GM23338 (cell line): ENCODE measurements around the gene STX1A. TPM values are rescaled to one million over a fixed set of nuclear protein-coding genes. Genes with fewer than 3 reads are reported as not detected.
A peak's percentile ranks its signal among the peaks of the same experiment; 100 is the strongest.

Experiments
- ATAC-seq: fragments of 200-7000 bp; cut with Tn5 transposase; 3 replicates; pipeline ENCODE4 v1.9.1; 2020
- DNase-seq: peaks from one replicate; pipeline ENCODE4 v3.0.0-alpha.2; 2015; ENCODE audit warnings: low spot score
- H2AFZ ChIP-seq: fragments of 200-600 bp; sonication (generic); 2 replicates; pipeline ENCODE4 v1.8.0; 2016; ENCODE audit warnings: antibody characterized with exemption, mild to moderate bottlenecking, moderate library complexity
- H3F3A ChIP-seq: fragments of 200-600 bp; sonication (generic); replicated peaks from 2 replicates; pipeline ENCODE4 v1.8.0; 2017; ENCODE audit warnings: antibody characterized with exemption, mixed run types, low read depth
- H3K27ac ChIP-seq: fragments of 200-600 bp; sonication (generic); 2 replicates; pipeline ENCODE4 v1.6.1; 2016; ENCODE audit warnings: low read depth
- H3K27me3 ChIP-seq: fragments of 200-600 bp; sonication (generic); 2 replicates; pipeline ENCODE4 v1.8.0; 2016; ENCODE audit warnings: mild to moderate bottlenecking, mixed run types, moderate library complexity; ENCODE audit not compliant: insufficient read depth
- H3K36me3 ChIP-seq: fragments of 200-600 bp; sonication (generic); 2 replicates; pipeline ENCODE4 v1.8.0; 2016; ENCODE audit warnings: mild to moderate bottlenecking; ENCODE audit not compliant: insufficient read depth
- H3K4me1 ChIP-seq: fragments of 200-600 bp; sonication (generic); 2 replicates; pipeline ENCODE4 v1.8.0; 2016; ENCODE audit warnings: mild to moderate bottlenecking, moderate library complexity; ENCODE audit not compliant: insufficient read depth
- H3K4me2 ChIP-seq: fragments of 200-600 bp; sonication (generic); 2 replicates; pipeline ENCODE4 v1.7.1; 2017; ENCODE audit warnings: mixed run types
- H3K4me3 ChIP-seq: fragments of 200-600 bp; sonication (generic); 2 replicates; pipeline ENCODE4 v1.6.1; 2016; ENCODE audit warnings: mixed run types
- H3K79me2 ChIP-seq: fragments of 200-600 bp; sonication (generic); replicated peaks from 2 replicates; pipeline ENCODE4 v1.8.0; 2017; ENCODE audit warnings: mild to moderate bottlenecking; ENCODE audit not compliant: insufficient read depth
- H3K9me2 ChIP-seq: fragments of 200-600 bp; sonication (generic); 2 replicates; pipeline ENCODE4 v1.8.0; 2017; ENCODE audit not compliant: insufficient read depth
- H4K20me1 ChIP-seq: fragments of 200-600 bp; sonication (generic); replicated peaks from 2 replicates; pipeline ENCODE4 v1.8.0; 2017; ENCODE audit warnings: mild to moderate bottlenecking; ENCODE audit not compliant: insufficient read depth
- H3K27ac Mint-ChIP-seq: 2 replicates; pipeline ENCODE4 v1.8.0; 2020; ENCODE audit warnings: inconsistent platforms, mild to moderate bottlenecking, moderate library complexity, mixed read lengths
- H3K27me3 Mint-ChIP-seq: 3 replicates; pipeline ENCODE4 v1.8.0; 2022; ENCODE audit warnings: low read depth, mild to moderate bottlenecking, moderate library complexity, mixed read lengths, inconsistent platforms; ENCODE audit not compliant: insufficient read depth, poor library complexity
- H3K36me3 Mint-ChIP-seq: 3 replicates; pipeline ENCODE4 v1.8.0; 2021; ENCODE audit warnings: low read depth, mild to moderate bottlenecking, inconsistent platforms, moderate library complexity, mixed read lengths
- H3K4me1 Mint-ChIP-seq: 3 replicates; pipeline ENCODE4 v1.8.0; 2020; ENCODE audit warnings: mild to moderate bottlenecking, inconsistent platforms, mixed read lengths
- H3K4me3 Mint-ChIP-seq: 3 replicates; pipeline ENCODE4 v1.8.0; 2021; ENCODE audit warnings: moderate library complexity, mild to moderate bottlenecking, inconsistent platforms, mixed read lengths
- H3K9me3 Mint-ChIP-seq: 3 replicates; pipeline ENCODE4 v1.8.0; 2020; ENCODE audit warnings: moderate library complexity, mild to moderate bottlenecking, inconsistent platforms, mixed read lengths
- CREB1 ChIP-seq: fragments of 250-450 bp; sonication (Bioruptor Pico); IDR thresholded peaks from 2 replicates; pipeline ENCODE4 v1.5.0; 2020; ENCODE audit warnings: low read depth, mild to moderate bottlenecking, moderate library complexity
- EZH2phosphoT487 ChIP-seq: fragments of 200-600 bp; sonication (generic); IDR thresholded peaks from one replicate; pipeline ENCODE4 v1.8.1; 2018; ENCODE audit warnings: antibody characterized with exemption; ENCODE audit not compliant: unreplicated experiment
- JUNB ChIP-seq: IDR thresholded peaks from one replicate; pipeline ENCODE4 v1.6.1; 2016; ENCODE audit warnings: antibody characterized with exemption; ENCODE audit not compliant: unreplicated experiment
- NANOG ChIP-seq: IDR thresholded peaks from 2 replicates; pipeline ENCODE4 v1.6.1; 2016; ENCODE audit warnings: antibody characterized with exemption, borderline replicate concordance
- POLR2AphosphoS5 ChIP-seq: IDR thresholded peaks from 2 replicates; pipeline ENCODE4 v1.6.1; 2016; ENCODE audit warnings: antibody characterized with exemption, low read depth
- polyA plus RNA-seq: library from polyadenylated mRNA; unstranded; fragments of >200 nt; fragmentation: Nextera tagmentation; extraction: Ambion mirVana; gene quantifications from 2 replicates; pipeline ENCODE4 v1.2.1, GENCODE V29; 2016
- total RNA-seq: library from RNA; depleted of rRNA; stranded (reverse); fragments of >200 nt; shearing (Covaris generic); gene quantifications from 2 replicates; pipeline ENCODE4 v1.2.3, GENCODE V29; 2014
- TF ChIP-seq, protein P1 (sequence below): fragments of 250-450 bp; sonication (Bioruptor Pico); IDR thresholded peaks from 2 replicates; pipeline ENCODE4 v1.5.0; 2020; ENCODE audit warnings: mild to moderate bottlenecking, moderate library complexity
- TF ChIP-seq, protein P2 (sequence below), 2 experiments: fragments of 200-600 bp in 1 of 2; sonication (generic) in 1 of 2; conservative IDR thresholded peaks; 2 replicates each; pipeline versions ENCODE4 v1.5.1 to v1.6.1; 2016 to 2017; ENCODE audit warnings: antibody characterized with exemption in 2 of 2, low read depth in 2 of 2, mild to moderate bottlenecking in 2 of 2, moderate library complexity in 1 of 2
- TF ChIP-seq, protein P3 (sequence below): IDR thresholded peaks from 2 replicates; pipeline ENCODE4 v1.6.1; 2016; ENCODE audit warnings: antibody characterized with exemption

STX1A gene
- total and polyA plus RNA-seq, 2 experiments from 2014 or later = 9.1 to 19.8 TPM

DNA sequence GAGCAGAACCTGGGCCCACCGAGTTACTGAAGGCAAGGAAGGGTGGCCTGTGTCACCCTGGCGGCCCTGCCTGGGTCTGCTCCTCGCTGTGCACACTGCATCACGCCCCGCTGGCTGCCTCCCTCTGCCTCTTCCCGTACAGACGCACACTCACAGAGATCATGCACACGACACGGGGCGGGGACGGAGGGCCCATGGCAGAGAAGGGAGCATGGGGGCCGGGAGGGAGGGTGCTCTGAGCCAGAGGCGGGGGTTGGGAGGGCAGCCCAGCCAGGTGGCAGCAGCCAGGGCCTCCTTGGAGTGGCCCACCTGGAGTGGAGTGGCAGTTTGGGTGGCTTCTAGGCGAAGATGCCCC, 19.4 kb downstream of the STX1A start:
- Histone ChIP-seq H3K27ac (no peak overlapping the region), H3K4me2 (no peak overlapping the region), H3K4me1 (peaks cover 9% of the 10 kb centered on the region), H3K27me3 (no peaks in the 10 kb centered on the region), H3F3A (0 out of 2 replicates have a peak, but pooled peaks cover 8% of the 10 kb centered on the region), H3K4me3 (no peak overlapping the region), H3K79me2 (no peaks in the 10 kb centered on the region), H3K9me2 (no peaks in the 10 kb centered on the region), H3K36me3 (peaks cover 16% of the 10 kb centered on the region), H4K20me1 (peaks cover 8% of the 10 kb centered on the region), H2AFZ (no peak overlapping the region)
- Mint-ChIP-seq H3K9me3 (no peaks in the 10 kb centered on the region; the same call in 2 of the 3 replicates), H3K4me3 (no peak overlapping the region), H3K27me3 (peaks cover 18% of the 10 kb centered on the region), H3K27ac (no peak overlapping the region), H3K4me1 (peaks cover 23% of the 10 kb centered on the region), H3K36me3 (peaks cover 48% of the 10 kb centered on the region)
- ATAC-seq = no peak
- no peak for TF ChIP-seq NANOG
- peak; percentile 27; the same call in 1 of the 2 replicates for TF ChIP-seq POLR2AphosphoS5
- no peak for DNase-seq

DNA sequence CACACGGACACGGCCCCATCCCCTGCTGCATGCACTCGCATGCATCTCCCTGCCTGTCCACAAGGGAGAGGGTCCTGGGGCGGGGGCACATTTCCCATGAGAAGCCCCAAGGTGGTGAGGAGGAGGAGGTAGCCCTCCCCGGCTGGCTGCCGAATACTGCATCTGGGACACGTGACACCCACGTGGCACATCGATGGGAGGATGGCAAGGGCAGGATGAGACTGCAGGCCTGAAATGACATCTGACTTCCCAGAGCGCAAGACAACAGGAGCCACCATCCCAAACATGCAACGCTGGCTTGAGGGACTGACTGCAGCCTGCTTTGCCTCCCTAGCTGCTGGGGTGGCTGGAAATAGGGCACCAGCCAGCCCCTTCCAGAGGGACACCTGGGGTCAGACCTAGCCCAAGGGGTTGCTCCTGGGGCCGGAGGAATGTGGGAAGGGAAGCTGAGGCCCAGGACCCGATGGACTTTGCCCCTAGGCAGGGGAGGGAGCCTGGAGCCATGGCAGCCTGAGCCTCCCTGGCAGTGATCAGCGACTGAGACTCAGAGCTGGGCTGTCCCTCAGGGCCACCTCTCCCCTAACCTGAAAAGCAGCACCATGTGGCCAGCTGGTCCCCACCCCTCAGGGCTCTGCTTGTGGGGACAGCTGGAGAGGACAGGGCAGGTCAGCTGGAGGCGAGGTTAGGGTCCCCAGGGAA, 19.9 kb downstream of the STX1A start:
- H3K36me3 Mint-ChIP-seq = peaks cover 53% of the 10 kb centered on the region
- TF ChIP-seq EZH2phosphoT487 (no peak), CREB1 (no peak), JUNB (no peak)
- TF ChIP-seq, protein P1, sequence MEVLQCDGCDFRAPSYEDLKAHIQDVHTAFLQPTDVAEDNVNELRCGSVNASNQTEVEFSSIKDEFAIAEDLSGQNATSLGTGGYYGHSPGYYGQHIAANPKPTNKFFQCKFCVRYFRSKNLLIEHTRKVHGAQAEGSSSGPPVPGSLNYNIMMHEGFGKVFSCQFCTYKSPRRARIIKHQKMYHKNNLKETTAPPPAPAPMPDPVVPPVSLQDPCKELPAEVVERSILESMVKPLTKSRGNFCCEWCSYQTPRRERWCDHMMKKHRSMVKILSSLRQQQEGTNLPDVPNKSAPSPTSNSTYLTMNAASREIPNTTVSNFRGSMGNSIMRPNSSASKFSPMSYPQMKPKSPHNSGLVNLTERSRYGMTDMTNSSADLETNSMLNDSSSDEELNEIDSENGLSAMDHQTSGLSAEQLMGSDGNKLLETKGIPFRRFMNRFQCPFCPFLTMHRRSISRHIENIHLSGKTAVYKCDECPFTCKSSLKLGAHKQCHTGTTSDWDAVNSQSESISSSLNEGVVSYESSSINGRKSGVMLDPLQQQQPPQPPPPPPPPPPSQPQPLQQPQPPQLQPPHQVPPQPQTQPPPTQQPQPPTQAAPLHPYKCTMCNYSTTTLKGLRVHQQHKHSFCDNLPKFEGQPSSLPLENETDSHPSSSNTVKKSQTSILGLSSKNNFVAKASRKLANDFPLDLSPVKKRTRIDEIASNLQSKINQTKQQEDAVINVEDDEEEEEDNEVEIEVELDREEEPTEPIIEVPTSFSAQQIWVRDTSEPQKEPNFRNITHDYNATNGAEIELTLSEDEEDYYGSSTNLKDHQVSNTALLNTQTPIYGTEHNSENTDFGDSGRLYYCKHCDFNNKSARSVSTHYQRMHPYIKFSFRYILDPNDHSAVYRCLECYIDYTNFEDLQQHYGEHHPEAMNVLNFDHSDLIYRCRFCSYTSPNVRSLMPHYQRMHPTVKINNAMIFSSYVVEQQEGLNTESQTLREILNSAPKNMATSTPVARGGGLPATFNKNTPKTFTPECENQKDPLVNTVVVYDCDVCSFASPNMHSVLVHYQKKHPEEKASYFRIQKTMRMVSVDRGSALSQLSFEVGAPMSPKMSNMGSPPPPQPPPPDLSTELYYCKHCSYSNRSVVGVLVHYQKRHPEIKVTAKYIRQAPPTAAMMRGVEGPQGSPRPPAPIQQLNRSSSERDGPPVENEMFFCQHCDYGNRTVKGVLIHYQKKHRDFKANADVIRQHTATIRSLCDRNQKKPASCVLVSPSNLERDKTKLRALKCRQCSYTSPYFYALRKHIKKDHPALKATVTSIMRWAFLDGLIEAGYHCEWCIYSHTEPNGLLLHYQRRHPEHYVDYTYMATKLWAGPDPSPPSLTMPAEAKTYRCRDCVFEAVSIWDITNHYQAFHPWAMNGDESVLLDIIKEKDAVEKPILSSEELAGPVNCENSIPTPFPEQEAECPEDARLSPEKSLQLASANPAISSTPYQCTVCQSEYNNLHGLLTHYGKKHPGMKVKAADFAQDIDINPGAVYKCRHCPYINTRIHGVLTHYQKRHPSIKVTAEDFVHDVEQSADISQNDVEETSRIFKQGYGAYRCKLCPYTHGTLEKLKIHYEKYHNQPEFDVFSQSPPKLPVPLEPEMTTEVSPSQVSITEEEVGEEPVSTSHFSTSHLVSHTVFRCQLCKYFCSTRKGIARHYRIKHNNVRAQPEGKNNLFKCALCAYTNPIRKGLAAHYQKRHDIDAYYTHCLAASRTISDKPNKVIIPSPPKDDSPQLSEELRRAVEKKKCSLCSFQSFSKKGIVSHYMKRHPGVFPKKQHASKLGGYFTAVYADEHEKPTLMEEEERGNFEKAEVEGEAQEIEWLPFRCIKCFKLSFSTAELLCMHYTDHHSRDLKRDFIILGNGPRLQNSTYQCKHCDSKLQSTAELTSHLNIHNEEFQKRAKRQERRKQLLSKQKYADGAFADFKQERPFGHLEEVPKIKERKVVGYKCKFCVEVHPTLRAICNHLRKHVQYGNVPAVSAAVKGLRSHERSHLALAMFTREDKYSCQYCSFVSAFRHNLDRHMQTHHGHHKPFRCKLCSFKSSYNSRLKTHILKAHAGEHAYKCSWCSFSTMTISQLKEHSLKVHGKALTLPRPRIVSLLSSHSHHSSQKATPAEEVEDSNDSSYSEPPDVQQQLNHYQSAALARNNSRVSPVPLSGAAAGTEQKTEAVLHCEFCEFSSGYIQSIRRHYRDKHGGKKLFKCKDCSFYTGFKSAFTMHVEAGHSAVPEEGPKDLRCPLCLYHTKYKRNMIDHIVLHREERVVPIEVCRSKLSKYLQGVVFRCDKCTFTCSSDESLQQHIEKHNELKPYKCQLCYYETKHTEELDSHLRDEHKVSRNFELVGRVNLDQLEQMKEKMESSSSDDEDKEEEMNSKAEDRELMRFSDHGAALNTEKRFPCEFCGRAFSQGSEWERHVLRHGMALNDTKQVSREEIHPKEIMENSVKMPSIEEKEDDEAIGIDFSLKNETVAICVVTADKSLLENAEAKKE (CRISPR knock-in tag) = no peak
- TF ChIP-seq, protein P2, sequence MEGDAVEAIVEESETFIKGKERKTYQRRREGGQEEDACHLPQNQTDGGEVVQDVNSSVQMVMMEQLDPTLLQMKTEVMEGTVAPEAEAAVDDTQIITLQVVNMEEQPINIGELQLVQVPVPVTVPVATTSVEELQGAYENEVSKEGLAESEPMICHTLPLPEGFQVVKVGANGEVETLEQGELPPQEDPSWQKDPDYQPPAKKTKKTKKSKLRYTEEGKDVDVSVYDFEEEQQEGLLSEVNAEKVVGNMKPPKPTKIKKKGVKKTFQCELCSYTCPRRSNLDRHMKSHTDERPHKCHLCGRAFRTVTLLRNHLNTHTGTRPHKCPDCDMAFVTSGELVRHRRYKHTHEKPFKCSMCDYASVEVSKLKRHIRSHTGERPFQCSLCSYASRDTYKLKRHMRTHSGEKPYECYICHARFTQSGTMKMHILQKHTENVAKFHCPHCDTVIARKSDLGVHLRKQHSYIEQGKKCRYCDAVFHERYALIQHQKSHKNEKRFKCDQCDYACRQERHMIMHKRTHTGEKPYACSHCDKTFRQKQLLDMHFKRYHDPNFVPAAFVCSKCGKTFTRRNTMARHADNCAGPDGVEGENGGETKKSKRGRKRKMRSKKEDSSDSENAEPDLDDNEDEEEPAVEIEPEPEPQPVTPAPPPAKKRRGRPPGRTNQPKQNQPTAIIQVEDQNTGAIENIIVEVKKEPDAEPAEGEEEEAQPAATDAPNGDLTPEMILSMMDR (conservative IDR thresholded peaks at IDR 0.05; ENCODE audit: low read depth in 2 of 2) = no peak
- TF ChIP-seq, protein P3, sequence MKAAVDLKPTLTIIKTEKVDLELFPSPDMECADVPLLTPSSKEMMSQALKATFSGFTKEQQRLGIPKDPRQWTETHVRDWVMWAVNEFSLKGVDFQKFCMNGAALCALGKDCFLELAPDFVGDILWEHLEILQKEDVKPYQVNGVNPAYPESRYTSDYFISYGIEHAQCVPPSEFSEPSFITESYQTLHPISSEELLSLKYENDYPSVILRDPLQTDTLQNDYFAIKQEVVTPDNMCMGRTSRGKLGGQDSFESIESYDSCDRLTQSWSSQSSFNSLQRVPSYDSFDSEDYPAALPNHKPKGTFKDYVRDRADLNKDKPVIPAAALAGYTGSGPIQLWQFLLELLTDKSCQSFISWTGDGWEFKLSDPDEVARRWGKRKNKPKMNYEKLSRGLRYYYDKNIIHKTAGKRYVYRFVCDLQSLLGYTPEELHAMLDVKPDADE = no peak

More for the DNA sequence above, 19.9 kb downstream of the STX1A start:
- DNase-seq = no peak
- Histone ChIP-seq H4K20me1 (peaks cover 8% of the 10 kb centered on the region), H2AFZ (no peak overlapping the region), H3K79me2 (no peaks in the 10 kb centered on the region), H3K4me1 (peaks cover 7% of the 10 kb centered on the region), H3K27ac (no peak overlapping the region), H3K27me3 (no peaks in the 10 kb centered on the region), H3K4me3 (no peak overlapping the region), H3F3A (0 out of 2 replicates have a peak, but pooled peaks cover 8% of the 10 kb centered on the region), H3K4me2 (no peak overlapping the region), H3K9me2 (no peaks in the 10 kb centered on the region), H3K36me3 (peaks cover 16% of the 10 kb centered on the region)
- Mint-ChIP-seq H3K4me1 (peaks cover 22% of the 10 kb centered on the region), H3K9me3 (no peaks in the 10 kb centered on the region; the same call in 2 of the 3 replicates), H3K27ac (no peak overlapping the region), H3K4me3 (no peak overlapping the region), H3K27me3 (peaks cover 18% of the 10 kb centered on the region)
- no peak for ATAC-seq
